Medulla oblongata (tissue), 1 donor: ENCODE measurements around the gene THOC6.

ENCODE experiments used
- DNase-seq: peaks from one replicate; pipeline ENCODE4 v3.0.0-alpha.2; 2015; ENCODE audit errors: extremely low spot score

THOC6 gene

DNA sequence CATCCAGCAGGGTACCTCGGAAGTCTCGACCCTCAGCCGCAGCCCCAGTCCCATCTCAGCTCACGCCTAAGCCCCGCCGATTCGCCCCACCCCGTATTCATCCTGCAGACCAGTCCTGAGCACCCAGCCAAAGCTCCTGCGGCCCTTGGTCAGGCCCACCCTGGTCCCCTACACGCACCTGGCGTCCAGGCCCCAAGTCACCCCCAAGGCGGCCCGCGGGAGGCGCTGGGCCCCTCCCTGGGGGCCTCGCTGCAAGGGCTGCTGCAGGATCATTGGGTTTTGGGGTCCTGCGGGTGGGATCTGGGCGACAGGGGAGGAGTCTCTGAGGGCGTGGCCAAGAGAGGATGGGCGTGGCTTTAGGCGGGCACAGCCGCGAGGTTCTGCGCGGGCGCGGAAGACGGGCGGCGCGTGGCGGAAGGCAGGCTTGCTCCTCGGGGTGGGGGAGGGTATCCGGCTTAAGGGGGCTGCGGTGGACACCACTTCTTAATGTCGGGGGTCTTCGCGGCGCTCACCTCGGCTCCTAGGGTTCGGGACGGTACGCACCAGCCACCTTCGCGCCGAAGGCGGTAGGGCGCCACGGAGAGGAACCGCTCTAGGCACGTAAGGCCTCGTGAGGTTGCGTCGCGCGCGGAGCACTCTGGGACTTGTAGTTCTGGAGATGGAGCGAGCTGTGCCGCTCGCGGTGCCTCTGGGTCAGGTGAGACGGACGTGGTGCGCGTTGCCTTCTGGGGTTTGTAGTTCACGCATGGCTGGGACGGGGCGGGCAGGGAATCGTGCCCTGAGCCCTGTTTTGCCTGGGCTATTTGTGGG lies at the start of gene THOC6, which contains the start of gene HCFC1R1:
THOC6 (plus strand) TSS at position 367 of the 810 bp plus-strand sequence; CDS start at position 659, 292 bp downstream.
HCFC1R1 (minus strand) TSS at position 274 of the 810 bp plus-strand sequence; CDS start at position 273, 1 bp downstream.
- DNase-seq: peak; percentile 98

DNA sequence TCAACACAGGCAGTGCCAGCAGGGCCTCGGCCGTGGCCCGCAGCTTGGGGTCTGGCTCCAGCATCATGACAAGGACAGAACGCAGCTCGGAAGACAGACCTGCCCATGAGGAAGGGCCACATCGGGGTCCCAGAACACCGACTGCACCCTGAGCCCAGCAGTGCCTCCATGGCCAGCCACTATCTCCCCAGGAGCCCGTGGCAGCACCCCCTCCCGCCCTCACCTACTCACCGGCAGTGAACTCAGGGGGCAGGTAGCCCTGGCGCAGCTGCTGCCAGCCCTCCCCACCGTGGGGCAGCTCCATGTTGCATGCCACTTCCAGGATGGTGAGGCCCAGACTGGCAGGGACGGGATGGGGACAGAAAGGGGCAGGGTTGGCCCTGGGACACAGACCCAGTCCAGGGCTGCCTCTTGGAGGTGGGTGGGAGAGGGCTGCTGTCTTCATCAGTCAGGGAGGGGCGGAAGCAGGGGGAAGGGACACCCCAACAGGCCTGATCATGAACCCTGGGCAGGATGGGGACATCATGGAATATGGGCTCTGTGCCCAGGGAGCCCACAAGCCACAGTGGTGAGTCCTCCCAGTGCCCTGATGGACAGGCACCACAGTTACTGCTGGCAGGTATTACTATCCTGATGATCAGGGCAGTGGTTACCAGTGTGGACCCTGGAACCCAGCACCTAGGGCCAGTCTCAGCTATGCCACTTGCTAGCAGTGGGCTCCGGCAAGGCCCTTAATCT lies 49.3 kb upstream of the THOC6 start:
- no peak for DNase-seq

DNA sequence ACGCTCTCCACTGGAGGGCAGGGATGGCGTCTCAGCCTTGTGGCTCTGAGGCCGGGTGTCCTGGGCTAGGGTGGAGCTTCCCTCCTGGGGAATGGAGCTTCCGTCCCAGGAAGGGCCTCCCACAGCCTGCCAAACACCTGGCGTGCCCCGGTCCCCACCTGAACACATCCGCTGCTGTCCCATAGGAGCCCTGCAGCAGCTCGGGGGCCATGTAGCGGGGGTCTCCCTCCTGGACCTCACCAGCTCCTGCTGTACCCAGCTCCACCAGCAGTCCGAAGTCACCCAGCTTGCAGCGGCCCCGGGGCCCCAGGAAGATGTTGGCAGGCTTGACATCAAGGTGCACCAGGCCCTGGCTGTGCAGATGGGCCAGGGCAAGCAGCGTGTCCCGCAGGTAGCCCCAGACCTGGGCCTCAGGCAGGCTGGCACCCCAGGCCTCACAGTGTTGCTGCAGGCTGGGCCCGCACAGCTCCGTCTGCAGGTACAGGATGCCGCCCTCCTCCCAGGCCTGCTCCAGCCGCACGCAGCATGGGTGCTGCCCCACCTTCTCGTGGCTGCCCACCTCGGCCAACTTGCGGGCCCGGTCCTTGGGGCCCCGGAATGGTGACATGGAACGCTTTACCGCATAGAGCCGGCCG lies 48.6 kb upstream of the THOC6 start:
- DNase-seq: no peak

DNA sequence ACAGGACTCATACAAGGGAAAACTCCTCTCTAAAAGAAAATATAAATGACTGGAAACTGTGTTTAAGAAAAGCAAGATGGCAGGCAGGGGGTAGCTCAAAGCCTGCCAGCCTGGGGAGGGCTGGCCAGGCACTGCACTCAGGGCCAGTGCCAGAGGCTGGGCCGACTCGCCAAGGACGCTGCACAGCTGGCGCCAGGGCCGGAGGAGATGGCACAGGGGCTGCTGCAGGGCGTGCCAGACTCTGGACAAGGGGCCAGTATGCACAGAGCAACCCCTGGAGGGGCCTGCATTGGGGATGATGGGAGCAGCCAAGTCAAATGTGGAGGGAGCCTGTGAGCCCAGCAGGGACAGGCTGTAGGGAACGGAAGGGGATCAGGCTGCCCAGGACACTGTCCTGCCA lies 47.6 kb upstream of the THOC6 start:
- peak; percentile 45 for DNase-seq

DNA sequence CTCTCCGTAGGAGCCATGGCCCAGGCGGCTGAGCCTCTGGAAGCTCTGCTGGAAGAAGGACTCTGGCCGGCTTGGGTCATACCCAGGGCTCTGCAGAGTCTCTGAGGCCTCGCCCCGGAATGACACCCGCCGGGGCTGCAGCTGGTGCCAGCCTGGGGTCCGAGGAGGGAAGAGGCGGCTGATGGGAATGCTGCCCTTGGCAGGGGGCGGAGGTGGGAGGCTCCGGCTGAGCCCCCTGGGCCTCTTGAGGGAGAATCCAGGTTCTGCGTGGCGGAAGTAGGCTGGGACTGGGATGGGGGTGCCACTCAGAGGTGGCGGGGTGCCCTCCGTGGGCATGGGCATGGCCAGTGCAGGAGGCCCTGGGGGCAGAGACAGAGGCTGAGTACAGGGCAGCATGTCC lies 47.2 kb upstream of the THOC6 start:
- no peak for DNase-seq

DNA sequence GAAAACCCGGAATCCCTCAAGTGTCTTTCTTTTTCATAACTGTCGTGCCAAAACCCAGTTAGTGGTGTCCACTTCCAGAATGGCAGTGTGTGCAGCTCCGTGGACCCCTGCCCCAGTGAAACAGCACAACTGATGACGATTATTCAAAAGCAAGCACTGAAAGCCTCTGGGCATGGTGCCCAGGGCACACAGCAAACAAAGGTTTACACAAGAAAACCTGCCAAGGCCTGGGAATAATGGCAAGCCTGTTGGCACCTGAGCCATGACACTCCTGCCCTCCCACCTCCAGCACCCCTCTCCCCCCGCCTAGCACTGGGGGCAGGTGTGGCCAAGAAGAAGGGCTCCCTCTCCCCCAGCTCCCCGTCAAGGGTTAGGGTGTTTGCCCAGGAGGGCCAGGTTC lies 46.4 kb upstream of the THOC6 start:
- peak; percentile 57 for DNase-seq

DNA sequence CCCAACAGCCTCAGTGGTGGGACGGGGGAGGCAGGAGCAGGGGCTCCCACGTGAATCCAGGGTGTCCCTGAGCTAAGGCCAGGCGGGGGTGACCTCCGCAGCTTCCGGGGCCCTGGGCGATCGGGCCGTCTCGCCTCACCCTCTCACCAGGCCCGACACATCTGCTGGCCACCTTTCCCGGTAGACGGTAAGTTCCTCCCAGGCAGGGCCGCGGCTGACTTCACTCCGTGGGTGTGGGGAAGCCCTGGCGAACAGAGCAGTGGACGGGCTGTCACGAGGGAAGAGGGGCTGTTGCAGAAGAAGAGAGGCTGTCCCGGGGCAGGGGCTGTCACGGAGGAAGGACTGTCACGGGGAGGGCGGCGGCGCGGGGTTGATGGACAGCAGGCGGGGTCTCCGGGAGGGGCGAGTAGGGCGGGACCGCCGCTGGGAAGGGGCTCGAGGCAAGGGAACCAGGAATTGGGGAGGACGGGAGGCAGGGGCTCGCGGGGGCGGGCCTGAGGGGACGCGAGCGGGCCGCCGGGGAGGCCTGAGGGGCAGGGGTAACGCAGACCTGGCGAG lies 44.1 kb upstream of the THOC6 start:
- no peak for DNase-seq

DNA sequence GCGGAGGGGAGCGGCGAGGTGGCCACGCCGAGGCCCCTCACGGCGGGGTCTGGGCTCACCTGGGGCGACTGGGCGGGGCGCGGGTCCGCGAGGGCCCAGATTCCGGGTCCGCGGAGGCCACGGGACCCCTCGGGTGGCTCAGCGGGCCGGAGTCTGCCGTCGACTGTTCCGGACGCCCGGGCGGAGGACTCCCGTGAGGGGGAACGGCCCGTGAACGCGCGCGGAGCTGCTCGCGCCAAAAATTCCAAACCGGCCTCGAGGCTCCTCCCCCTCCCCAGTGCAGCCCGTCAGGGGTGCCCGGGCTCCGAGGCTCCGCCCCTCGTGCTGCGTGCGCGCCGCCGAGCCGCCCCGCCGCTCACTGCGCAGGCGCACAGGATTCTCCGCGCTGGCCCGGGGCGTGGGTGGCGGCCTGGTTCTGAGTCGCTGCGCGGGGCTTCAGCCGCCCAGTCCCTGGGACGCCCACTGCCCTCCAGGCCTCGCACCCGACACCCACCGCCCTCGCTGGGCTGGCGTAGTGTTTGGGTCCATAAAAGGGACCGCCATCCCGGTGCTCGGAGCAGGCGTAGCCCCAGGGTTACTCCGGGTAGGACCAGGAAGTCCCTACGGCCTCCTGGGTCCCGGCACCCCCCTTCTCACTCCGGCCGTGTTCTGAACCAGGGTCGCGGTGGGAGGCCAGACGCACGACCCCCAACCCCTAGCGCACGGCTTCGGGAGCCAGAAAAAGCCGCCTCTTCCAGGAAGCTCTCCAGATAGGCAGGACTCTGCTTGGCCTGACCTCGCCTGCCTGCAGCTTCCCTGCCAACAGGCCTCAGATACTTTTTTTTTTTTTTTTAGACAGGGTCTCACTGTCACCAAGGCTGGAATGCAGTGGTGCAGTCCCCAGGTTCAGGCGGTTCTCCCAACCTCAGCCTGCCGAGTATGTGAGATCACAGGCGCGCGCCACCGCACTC lies 43.3 kb upstream of the THOC6 start, which contains the start of gene PKMYT1:
PKMYT1 (minus strand) TSS at position 220 of the 950 bp plus-strand sequence. CDS start 789 bp downstream, outside the sequence.
- peak; percentile 92 for DNase-seq

DNA sequence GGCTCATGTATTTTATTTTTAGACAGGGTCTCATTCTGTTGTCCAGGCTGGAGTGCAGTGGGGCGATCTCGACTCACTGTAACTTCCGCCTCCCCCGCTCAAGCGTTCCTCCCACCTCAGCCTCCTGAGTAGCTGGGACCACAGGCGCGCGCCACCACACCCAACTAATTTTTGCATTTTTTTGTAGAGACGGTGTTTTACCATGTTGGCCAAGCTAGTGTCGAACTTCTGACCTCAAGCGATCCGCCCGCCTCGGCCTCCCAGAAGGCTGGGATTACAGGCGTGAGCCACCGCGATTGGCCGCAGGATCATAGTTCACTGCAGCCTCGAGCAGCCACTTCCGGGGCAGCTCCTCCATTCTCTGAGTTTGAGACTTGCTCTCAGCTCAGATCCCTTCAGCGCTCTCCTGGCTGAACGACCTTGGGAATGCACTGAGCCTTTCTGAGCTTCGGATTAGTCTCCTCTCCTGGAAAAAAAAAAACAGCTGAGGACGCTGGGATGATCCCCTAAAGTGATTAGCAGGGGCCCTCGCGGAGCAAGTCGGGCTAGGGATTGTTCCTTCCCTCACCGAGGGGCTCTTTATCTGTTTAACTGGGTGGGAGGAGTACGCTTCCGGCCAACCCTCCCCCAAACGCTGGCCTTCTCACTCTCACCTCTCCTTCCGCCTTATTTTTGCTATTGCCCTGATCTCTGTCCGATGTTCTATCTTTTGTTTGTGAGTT lies 42.5 kb upstream of the THOC6 start:
- DNase-seq: no peak

DNA sequence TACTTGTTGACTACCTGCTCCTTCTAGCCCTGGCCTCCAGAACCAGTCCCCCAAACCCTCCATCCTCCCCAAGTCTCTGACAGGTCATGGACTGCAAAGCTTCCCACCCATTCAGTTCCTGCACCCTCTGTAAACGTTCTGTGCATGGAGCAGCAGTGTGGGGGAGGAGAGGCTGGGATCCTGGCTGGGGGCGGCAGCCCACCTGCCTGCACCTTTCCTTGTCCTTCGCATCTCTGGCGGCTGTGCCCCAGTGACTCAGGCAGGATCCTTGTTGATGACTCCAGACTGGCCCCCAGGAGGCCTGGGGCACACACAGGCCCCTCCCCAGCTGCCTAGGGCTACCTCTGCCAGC lies 42.0 kb upstream of the THOC6 start:
- no peak for DNase-seq

DNA sequence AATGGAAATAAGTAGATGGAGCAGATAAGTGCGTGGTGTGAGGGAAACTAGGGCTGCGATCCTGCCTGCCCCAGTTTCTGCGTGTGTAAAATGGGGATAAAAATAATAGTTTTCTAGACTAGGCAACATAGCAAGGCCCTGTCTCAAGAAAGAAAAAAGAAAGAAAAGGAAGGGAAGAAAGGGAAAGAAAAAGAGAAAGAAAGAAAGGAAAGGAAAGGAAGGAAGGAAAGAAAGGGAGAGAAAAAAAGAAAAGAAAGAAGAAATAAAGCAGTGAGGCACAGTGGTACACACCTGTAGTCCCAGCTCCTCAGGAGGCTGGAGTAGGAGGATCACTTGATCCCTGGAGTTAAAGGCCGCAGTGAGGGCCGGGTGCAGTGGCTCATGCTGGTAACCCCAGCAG lies 41.4 kb upstream of the THOC6 start:
- DNase-seq: no peak

DNA sequence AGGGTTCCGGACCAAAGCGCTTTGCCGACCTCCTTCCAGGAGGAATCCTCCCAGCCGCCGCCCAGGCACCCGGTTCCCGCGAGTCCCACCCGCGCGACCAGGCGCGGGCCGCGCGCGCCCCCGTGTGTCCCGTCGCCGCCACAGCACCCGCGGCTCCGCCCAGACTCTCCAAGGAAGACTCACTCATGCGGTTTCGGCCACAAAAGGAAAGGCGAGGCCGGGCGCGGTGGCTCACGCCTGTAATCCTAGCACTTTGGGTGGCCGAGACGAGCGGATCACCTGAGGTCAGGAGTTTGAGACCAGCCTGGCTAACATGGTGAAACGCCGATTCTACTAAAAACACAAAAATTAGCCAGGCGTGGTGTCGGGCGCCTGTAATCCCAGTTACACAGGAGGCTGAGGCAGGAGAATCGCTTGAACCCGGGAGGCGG lies 40.1 kb upstream of the THOC6 start:
- DNase-seq: peak; percentile 85

DNA sequence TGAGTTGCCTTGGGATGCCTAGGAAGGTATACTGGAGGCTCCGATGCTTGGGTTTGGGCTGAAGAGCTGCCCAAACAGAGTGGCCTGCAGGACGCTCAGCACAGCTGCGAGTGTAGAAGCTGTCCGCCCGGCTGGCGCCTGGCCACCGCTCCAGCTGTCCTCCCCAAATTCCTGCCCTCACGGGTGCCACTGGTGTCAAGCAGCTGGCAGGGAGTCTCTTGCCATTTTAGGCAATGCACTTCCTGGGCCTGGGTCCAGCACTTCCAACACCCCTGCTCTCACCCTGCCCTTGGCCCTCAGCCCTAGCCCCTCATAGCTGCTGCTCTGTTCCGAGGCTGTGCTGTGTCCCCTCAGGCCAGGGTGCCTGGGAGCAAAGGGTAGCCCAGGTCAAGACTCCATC lies 38.4 kb upstream of the THOC6 start:
- DNase-seq: no peak

DNA sequence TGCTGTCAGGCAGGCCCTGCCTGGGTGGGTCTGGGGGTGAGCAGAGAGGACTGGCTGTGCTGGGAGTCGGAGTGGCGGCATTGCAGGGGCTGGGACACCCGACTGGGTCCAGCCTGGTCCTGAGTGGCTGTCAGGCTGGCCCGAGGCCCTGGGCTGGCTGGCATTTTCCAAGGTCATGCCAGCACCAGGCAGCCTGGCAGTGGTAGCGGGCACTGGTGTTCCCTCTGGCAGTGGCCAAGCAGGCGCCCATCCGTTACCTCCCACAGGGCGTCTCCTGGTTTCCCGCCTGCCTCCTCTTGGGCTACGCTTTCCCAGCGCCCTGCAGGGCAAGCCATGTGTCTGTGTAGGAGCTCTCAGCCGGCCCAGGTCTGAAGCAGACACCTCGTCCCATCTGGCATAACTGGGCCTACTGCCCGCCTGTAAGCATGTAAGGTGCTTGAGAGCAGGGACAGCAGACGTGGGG lies 37.9 kb upstream of the THOC6 start:
- no peak for DNase-seq

DNA sequence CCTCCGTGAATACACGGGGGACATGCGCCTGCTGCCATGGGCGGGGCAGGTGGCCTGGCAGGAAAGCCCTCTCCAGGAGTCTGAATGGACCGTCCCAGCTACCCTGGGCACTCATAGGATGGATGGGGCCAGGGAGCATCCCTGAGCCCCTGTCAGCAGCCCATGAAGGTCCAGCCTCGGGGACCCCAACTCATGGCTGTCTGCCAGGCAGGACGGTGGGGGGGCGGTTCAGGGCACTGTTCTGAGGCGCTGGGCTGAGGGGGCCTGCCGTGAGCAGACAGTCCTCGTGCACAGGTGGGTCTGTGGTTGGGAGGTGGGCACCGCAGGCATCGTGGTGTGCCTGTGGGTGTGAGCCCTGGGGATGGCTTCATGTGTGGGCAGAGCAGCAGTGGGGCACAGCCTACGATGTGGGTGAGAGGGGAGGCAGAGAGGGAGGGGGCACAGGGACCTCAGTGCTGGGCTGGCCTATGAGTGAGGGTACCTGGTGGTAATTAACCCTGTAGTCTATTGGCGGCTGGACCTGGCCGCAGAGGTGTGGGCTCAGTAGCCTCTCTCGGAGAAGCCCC lies 37.1 kb upstream of the THOC6 start:
- no peak for DNase-seq

DNA sequence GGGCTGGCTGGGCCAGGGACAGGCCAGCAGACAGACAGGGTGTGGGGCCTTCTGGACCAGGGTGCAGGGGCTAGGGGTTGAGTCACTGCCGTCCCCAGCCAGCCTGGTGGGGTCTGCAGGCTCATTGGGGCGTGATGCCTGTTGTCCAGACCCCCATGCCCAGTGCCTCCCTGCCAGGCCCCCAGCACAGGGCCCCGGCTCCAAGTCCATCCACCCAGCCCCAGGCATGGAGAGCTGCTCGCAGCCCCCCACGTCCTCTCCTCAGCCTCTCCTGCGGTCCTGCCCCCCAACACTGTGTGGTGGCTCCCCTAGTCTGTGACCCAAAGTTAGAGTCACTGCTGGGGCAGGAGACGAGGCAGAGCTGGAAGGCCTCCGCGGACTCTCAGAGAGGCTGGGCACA lies 36.5 kb upstream of the THOC6 start:
- no peak for DNase-seq

DNA sequence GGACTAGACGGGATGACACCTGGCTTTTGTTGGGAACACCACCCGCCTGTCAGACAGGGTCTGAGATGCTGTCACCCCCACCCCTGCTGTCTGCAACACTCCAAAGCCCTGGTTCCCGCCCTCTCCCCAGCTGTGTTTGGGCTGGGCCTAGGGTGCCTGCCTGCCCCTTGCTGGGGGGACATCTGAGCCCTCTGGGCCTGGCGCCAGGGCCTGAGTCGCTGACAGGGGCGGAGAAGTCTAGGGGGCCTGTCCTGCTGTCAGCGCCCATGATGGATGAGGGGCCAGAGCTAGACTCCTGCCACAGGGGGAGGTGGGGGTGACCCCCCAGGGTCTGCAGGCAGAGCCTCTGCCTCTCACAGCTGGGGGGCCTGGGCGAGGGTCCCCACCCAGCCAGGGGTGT lies 36.0 kb upstream of the THOC6 start:
- DNase-seq: no peak

DNA sequence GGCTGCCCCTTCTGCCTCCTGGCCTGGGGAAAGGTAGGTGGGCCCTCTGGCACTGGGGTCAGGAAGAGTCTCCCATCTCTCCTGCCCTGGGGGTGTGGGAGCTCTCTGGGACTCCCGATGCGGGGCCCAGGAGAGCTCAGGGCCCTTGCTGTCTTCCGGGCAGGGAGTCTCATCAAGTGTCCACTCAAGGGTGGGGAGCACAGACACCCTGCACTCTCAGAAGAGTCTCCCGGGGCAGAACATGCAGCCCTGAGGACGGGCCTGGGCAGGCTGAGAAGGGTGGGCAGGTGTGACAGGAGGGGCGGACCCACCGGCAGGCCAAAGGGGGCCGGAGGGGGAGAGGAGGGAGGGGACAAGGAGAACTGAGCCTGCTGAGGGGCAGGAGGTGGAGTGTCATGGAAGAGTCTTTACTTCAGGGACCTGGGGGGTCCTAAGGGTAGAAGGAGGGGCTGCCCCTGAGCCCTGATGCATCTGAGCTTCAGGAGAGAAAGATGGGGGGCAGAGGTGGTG lies 35.2 kb upstream of the THOC6 start:
- DNase-seq: no peak

DNA sequence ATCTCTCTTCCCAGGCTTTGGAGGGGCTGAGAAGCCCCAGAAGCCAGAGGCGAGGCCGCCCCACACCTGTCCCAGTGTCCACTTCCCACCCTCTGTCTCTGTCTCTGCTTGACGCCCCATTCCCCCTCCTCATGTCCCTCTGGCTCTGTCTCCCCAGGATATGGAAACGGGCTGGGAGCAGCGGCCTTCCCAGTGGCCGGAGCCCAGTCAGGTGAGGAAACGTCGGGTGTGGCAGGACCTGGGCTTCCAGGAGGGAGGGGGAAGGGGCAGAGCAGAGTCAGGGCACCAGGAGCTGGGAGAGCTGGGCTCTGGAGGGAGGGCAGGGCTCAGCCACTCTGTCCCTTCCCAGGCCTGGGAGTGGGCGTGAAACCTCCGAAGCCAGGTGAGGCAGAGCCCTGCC lies 32.9 kb upstream of the THOC6 start:
- no peak for DNase-seq
